LoVo (cell line): ENCODE data around the gene AVP.
A peak's percentile ranks its signal among the peaks of the same experiment; 100 is the strongest.
"Not testable (repeated sequence)": the region's sequence is repeated elsewhere in the genome, so short reads cannot be mapped to it uniquely, and the experiment has no call there.

Experiments
- DNase-seq: peaks from one replicate; pipeline ENCODE4 v3.0.0-alpha.2; 2016; ENCODE audit warnings: low spot score

Gene AVP

GRCh38 chr20:3082955-3083952 is 1.3 kb downstream of the AVP start:
- no peak for DNase-seq

DNA sequence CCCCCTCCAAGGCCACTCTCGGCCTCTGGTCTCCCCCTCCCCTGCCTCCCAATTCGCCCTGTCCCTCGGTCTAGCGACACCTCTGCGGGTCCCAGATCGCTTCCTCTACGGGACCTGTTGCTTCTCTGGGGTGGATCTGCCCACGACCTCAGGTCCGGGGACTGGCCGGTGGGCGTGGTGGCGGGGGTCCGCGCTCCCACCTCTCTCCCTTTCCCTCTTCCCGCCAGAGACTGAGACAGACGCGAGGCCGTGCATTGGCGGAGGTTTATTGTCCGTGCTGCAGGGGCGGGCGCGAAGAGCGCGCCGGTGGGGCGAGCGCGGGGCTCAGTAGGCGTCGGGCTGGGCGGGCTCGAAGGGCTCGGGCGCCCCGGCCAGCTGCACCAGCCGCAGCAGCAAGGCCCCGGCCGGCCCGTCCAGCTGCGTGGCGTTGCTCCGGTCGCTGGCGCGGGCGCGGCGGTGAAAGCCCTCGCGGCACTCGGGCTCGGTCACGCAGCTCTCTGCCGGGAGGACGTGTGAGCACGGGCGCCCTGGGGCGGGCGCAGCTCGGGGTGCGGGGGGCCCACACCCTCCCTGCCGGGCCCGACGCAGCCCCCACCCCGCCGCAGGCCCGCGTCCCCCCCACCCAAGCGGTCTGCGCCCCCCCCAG is 2.1 kb downstream of the AVP start:
- DNase-seq, result no peak

DNA sequence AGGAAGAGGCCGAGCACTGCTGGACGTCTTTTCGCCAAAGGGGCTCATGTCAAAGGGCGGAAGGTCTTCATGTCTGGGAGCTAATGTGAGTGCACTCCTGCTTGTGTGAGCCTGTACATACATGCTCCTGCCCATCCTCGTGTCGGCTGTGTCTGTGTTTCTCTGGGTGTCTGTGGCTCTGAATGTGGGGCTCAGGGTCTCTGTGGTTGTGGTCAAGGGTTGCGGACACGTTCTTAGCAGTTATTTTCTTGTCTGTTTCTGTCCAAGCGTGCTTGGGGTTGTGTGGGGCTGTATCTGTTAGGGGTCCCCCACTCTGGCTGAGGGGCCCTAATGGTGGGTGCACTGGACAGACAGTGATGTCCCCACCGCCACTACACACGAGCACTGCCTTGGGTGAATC is 2.9 kb downstream of the AVP start:
- no peak for DNase-seq

DNA sequence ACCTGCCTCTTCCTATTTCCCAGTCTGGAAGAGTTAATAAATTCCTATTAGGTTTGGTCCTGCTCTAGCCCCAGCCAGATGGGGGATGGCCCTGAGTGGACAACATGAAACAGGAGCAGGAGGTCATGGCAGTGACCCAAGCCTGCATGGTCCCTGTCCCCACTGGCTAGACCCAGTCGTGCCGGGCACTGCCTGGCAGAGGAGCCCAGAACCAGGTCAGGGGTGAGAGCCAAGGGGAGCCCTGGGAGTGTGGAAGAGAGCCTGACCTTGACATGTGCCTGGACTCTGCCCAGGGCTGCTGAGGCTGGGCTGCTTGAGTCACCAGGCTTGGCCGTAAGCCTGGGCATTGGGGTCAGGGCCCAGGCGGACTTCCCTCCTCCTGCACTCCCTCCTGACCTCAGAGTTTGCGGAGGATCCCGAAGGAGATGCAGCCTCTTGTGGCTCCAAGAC is 3.6 kb downstream of the AVP start:
- DNase-seq, result peak; percentile 11

DNA sequence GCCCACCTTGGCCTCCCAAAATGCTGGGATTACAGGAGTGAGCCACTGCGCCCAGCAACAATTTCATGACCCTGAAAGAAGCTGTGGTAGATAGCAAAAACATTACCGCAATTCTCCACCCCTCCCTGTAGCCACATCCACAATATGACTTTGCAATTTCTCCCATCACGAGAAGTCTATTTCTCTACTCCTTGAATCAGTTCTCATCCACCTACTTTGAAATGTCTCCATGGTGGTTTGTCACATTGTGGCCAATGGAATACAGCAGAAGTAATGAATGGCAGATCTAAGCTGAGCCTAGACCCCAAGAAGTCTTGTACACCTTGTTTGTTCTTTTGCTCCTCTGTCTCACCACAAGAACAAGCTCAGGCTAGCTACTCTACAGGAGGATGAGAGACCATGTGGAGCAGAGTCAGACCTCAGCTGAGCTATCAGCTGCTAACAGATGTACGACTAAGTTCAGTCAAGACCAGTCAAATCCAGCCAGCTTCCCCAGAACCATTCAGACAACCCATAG is 6.8 kb downstream of the AVP start:
- DNase-seq, result no peak

DNA sequence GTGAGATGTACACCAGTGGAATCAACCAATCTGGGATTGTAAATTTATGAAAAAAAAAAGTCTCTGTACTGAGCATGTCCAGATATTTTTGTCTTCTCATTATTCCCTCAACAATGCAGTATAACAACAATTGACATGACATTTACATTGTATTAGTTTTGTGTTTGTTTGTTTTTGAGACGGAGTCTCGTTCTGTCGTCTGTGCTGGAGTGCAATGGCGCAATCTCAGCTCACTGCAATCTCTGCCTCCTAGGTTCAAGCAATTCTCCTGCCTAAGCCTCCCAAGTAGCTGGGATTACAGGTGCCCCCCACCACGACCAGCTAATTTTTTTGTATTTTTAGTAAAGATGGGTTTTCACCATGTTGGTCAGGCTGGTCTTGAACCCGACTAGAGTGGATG is 9.2 kb downstream of the AVP start:
- DNase-seq, result not testable (repeated sequence)

DNA sequence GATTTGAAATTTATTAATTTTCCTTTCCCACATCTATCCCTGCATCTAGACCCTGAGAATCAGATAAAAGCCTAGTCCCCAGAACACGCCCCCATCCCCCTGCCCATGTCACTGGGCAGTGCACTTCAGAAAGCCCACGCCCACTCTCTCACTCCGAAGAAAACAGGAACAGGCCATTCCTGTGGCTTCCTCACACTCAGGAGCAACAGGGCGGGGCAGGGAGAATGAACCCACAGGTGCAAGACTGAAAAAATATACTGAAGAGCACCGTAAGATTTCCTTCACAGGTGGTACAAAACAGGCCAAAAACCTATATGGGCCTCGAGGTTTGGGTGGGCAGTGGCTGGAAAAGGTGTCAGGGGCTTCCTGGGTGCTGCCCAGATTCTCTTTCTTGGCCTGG is 9.7 kb downstream of the AVP start:
- peak; percentile 24 for DNase-seq

DNA sequence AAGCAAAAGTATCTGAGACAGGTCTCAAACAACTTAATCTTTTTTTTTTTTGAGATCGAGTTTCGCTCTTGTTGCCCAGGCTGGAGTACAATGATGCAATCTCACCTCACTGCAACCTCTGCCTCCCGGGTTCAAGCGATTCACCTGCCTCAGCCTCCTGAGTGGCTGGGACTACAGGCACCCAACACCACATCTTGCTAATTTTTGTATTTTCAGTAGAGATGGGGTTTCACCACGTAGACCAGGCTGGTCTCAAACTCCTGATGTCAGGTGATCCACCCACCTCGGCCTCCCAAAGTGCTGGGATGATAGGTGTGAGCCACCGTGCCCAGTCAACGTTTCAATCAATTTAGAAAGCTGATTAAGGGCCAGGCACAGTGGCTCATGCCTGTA is 11.3 kb downstream of the AVP start:
- not testable (repeated sequence) for DNase-seq

DNA sequence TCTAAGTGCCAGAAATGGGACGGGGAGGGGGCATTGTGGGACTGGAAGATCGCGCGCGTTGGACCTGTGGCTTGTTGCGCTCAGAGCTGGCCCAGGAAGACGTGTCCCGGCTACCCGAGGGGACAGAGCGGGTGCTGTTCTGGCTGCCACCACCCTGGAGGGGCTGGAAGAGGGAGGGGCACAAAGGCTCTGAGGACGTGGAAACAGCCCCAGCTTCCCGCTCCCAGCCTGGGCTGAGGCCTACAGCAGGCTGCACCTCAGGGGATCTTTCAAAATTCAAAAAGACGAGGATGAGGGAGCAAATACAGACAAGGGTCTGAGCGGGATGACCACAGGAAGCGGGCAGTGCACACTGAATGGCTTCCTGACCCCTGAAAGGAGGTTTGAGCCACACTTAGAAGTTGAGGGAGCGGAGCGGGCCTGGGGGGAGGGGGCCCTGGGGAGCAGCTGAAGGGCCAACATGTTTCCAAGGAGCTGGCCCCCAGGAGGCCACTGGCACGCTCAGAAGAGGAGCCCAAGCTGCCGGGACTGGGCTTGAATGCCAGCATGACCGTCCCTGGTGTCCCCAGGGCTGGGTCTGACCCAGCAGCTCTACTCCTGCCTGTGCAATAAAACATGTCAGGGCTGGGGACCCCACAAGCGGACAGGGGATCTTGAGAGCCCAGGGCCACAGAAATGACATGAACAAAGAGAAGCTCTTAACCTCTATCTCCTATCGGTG is 11.8 kb downstream of the AVP start:
- DNase-seq, result no peak

DNA sequence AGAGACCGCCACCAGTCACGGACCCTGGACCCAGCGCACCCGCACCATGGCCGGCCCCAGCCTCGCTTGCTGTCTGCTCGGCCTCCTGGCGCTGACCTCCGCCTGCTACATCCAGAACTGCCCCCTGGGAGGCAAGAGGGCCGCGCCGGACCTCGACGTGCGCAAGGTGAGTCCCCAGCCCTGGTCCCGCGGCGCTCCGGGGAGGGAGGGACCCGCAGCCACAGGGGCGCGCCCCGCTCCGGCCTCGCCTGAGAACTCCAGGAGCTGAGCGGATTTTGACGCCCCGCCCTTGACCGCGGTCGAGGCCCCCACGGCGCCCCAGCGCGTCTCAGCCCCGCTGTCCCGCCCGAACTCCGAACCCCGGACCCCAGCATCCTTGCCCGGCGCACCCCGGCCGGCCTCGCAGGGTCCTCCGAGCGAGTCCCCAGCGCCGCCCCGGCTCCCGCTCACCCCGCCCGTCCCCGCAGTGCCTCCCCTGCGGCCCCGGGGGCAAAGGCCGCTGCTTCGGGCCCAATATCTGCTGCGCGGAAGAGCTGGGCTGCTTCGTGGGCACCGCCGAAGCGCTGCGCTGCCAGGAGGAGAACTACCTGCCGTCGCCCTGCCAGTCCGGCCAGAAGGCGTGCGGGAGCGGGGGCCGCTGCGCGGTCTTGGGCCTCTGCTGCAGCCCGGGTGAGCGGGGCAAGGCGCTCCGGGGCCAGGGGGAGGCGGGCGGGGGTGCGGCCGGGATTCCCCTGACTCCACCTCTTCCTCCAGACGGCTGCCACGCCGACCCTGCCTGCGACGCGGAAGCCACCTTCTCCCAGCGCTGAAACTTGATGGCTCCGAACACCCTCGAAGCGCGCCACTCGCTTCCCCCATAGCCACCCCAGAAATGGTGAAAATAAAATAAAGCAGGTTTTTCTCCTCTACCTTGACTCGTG is 12.7 kb downstream of the AVP start, which contains the start of gene OXT:
TSS of gene OXT (plus strand) at position 11 of the 920 bp plus-strand sequence. CDS start at position 47, 36 bp downstream.
- no peak for DNase-seq

DNA sequence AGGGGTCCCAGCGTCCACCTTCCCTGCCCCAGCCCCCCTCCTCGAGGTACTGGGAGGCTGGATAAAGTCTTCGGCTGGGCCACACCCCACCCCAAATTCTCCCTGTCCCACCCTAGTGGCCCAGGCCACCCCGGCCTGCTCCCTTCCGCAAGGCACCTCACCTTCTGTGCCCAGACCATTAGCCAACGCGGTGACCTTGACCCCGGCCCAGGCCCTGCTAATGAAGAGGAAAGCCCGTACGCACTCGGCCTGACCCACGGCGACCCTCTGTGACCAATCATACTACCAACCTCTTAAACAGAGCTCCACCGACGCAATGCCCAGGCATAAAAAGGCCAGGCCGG is 13.3 kb downstream of the AVP start:
- DNase-seq, result no peak

- no peak for DNase-seq
Measured at GRCh38 chr20:3070725-3071124, 13.8 kb downstream of the AVP start.

DNA sequence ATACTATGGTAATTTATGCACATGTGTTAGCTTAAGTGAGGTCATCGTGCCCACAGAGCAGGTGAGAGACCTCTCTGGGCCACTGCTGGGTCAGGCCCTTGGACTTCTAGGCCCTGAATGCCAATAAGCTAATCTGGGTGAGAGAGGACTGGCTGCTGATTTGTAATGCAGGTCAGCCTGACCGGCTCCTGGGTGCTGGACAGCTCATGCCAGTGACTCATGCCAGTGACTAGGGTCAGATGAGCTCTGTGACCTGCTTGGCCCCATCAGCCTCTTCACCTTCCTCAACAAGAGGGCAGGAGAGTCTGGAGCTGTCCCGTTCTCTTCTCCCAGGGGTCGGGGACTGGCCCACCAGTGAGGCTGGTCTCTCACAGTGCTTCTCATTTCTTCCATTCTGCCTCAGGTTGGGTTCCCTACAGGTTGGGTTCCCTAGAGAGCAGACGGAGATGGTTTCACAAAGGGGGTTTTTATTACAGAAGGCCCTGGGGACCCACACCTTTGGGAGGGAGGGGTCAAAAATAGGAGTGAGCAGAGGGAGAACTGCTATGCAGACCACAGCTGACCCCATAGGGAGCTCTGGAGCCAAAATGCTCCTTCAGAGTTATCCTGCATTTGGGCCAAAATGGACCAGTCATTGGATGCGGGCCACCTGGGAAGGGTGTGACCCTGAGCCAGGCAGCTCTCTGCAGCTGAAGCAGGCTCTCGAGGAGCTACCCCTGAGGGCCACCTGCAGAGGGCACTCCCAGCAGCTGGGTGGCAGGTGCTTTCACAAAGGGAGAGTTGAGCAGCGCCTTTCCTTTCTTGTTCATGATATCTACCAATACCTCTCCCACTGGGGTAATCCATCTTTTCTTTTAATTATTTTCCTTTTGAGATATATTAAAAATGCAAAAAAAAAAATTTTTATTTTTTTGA is 15.3 kb downstream of the AVP start:
- DNase-seq, result no peak

DNA sequence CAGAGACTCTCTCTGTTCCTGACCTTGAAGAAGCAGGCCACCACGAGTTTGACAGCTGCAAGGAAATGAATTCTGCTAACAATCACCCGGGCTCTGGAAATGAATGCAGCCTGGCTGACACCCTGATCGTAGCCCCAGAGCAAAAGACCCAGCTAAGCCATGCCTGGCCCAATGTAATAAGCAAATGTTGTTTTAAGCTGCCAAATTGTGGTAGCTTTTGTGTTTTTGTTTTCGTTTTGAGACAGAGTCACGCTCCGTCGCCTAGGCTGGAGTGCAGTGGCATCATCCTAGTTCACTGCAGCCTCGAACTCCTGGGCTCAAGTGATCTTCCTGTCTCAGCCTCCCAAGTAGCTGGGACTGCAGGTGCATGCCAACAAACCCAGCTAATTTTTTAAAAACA is 16.4 kb downstream of the AVP start:
- no peak for DNase-seq

GRCh38 chr20:3067139-3068014 is 17.1 kb downstream of the AVP start:
- DNase-seq, result no peak

DNA sequence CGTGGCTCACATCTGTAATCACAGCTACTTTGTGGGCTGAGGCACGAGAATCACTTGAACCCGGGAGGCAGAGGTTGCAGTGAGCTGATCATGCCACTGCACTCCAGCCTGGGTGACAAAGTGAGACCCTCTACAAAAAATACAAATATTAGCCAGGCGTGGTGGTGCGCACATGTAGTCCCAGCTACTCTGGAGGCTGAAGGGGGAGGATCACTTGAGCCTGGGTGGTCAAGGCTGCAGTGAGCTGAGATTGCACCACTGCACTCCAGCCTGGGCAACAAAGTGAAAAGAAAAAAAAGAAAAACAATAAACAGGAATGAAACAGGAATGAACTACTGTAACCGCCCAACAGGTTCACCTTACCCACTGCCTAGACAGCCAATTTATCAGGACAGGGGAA is 20.4 kb downstream of the AVP start:
- DNase-seq, result not testable (repeated sequence)

- DNase-seq, result no peak
Measured at GRCh38 chr20:3059489-3059888, 25.0 kb downstream of the AVP start.

GRCh38 chr20:3051385-3052019 is 33.0 kb downstream of the AVP start:
- no peak for DNase-seq
